ENCODE data around the gene TACR1.
"Not testable (repeated sequence)": the region's sequence is repeated elsewhere in the genome, so short reads cannot be mapped to it uniquely, and the experiment has no call there.

TACR1 gene

GRCh38 chr2:75195076-75195691, 4.1 kb downstream of the TACR1 start:
- DNase-seq (ENCODE audit: low read depth in 2 of 2), result no peak

GRCh38 chr2:75194184-75194868, 5.0 kb downstream of the TACR1 start:
- no peak for DNase-seq (ENCODE audit: low read depth in 2 of 2)

DNA sequence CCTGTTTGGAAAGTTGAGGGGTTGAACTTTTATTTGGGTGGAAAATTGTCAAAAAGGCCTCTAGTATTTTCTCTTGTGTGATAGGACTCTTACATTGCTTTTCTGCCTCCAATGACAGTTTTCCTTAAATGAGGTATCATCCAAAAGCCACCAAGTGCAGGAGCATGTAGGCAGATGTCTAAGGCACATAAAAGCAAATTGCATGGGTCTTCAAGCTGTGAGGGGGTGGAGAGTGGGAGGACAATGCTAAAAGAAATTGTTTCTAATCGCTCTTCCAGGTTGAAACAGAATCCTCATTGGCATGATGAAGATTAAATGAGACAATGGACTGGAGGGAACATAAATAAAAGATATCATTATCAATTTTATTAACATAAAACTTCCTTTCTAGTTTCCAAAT, 6.8 kb downstream of the TACR1 start:
- no peak for DNase-seq (ENCODE audit: low read depth in 2 of 2)

GRCh38 chr2:75190271-75190990, 8.9 kb downstream of the TACR1 start:
- no peak for DNase-seq (ENCODE audit: low read depth in 2 of 2)

- no peak for DNase-seq (ENCODE audit: low read depth in 2 of 2)
Observed at GRCh38 chr2:75186821-75187220, 12.5 kb downstream of the TACR1 start.

DNA sequence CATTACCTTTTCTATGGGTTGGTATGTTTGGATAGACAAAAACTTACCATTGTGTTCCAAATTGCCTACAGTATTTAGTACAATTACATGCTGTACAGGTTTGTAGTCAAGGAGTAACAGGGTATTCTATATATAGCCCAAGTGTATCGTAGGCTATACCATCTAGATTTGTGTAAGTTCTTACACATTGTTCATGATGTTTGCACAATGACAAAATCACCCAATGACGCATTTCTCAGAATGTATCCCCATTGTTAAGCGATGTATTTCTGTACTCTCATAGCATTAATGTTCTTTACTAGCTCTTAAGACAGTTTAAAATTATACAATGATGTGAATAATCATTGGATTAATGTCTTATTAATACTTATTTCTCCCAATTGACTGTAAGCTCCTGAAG, 16.7 kb downstream of the TACR1 start:
- DNase-seq (ENCODE audit: low read depth in 2 of 2), result no peak

DNA sequence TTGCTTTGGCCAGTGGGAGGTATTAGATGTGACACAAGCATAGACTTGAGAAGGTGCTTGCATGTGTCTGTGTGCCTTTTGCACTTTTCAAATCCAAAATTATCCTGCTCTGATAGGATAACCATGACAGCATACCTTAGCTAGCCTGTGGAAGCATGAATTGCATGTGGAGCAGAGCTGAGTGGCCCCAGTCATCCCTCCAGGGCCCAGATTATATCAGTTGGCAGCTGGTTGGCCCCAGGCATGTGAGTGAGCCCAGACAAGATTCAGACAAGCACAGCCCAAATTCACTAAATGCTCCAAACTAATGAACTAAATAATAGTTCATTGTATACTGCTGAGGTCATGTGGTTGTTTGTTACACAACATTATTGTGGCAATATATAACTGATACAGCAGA, 18.8 kb downstream of the TACR1 start:
- DNase-seq (ENCODE audit: low read depth in 2 of 2), result no peak

- no peak for DNase-seq (ENCODE audit: low read depth in 2 of 2)
Observed at GRCh38 chr2:75177427-75177826, 21.9 kb downstream of the TACR1 start.

GRCh38 chr2:75175456-75175855, 23.9 kb downstream of the TACR1 start:
- no peak for DNase-seq (ENCODE audit: low read depth in 2 of 2)

DNA sequence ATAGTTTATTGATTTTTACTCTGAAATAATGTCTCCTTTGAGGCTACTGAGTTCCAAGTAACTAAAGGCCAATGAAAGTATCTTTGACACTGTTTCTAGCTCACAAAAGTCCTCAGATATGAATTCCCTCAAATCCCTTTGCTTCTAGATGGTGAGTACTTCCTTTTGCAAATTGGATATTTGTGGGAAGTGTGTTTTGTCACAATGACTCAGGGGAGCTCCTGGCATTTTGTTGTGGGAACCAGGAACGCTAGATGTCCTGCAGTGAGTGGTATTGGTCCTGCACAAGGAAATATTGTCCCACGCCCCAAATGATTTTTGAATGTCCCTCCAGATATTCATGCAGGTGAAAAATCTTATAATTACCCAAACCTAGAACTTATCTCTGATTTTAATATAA, 24.3 kb downstream of the TACR1 start:
- DNase-seq (ENCODE audit: low read depth in 2 of 2), result no peak

DNA sequence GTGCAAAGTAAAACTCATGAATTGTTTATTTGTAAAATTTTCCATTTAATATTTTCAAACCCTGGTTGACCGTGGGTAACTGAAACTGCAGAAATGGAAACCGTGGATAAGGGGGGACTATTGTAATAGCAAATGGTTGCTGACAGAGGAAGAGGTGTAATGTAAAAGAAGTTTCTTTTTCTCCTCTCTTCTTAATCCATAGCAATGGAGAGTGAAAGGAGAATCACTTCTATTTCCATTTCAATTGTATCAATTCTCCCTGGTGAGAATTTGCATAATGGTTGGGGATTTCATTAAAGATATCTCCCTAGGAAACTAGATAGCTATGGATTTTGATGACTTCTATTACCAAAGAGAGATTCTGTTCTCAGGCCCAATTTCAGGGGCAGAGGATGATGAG, 24.8 kb downstream of the TACR1 start:
- no peak for DNase-seq (ENCODE audit: low read depth in 2 of 2)

- no peak for DNase-seq (ENCODE audit: low read depth in 2 of 2)
Observed at GRCh38 chr2:75173740-75174139, 25.6 kb downstream of the TACR1 start.

- not testable (repeated sequence) for DNase-seq (ENCODE audit: low read depth in 2 of 2)
Observed at GRCh38 chr2:75171423-75171822, 27.9 kb downstream of the TACR1 start.

GRCh38 chr2:75170889-75171288, 28.4 kb downstream of the TACR1 start:
- no peak for DNase-seq (ENCODE audit: low read depth in 2 of 2)

- no peak for DNase-seq (ENCODE audit: low read depth in 2 of 2)
Observed at GRCh38 chr2:75168186-75168585, 31.1 kb downstream of the TACR1 start.

- no peak for DNase-seq (ENCODE audit: low read depth in 2 of 2)
Observed at GRCh38 chr2:75166491-75166890, 32.8 kb downstream of the TACR1 start.

GRCh38 chr2:75162897-75163296, 36.4 kb downstream of the TACR1 start:
- DNase-seq (ENCODE audit: low read depth in 2 of 2), result no peak

- no peak for DNase-seq (ENCODE audit: low read depth in 2 of 2)
Observed at GRCh38 chr2:75162259-75162658, 37.1 kb downstream of the TACR1 start.

DNA sequence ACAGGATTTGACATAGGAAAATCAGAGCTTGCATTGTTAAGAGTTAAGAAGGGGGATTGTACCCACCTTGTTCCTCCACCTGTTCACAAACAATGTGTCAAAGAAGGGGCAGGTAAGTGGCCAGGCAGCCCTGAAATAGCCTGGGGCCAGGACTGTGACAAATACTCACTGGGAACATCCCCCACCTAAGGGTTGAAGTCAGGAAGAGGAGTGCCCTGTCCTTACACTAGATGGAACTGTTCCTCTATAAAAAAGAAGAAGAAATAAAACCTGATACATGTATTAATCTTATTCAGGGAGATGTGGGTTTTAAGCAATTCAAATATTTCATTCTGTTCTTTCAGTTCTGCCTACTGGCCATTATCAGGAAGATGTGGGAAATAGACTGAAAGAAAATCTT, 41.9 kb downstream of the TACR1 start:
- DNase-seq (ENCODE audit: low read depth in 2 of 2), result no peak

- DNase-seq (ENCODE audit: low read depth in 2 of 2), result no peak
Observed at GRCh38 chr2:75155115-75155514, 44.2 kb downstream of the TACR1 start.

DNA sequence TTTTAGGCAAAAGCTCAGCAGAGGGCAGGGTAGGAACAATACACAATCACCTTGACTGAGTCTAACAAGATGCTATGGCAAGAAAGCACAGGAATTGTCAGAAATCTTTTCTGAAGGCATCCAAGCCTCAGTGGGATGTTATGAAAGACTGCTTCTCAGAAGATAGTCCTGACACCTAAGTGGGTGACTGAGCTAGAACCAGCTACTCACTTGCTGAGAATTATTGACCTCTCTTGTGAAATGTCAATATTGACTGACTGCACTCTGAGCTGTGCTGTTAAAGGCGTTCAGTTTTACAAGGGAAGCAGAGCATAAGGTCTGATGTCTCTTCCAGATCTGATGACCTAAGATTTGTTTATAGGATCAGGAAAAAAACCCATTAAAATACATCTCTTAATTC, 46.1 kb downstream of the TACR1 start:
- no peak for DNase-seq (ENCODE audit: low read depth in 2 of 2)

GRCh38 chr2:75152243-75152642, 47.1 kb downstream of the TACR1 start:
- not testable (repeated sequence) for DNase-seq (ENCODE audit: low read depth in 2 of 2)

DNA sequence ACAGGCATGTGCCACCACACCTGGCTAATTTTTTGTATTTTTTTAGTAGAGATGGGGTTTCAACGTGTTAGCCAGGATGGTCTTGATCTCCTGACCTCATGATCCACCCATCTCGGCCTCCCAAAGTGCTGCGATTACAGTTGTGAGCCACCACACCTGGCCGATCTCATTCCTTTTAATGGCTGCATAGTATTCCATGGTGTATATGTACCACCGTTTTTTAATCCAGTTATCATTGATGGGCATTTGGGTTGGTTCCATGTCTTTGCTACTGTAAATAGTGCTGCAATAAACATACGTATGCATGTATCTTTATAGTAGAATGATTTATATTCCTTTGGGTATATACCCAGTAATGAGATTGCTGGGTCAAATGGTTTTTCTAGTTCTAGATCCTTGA, 51.4 kb downstream of the TACR1 start:
- not testable (repeated sequence) for DNase-seq (ENCODE audit: low read depth in 2 of 2)
